Embryonic facial prominence (tissue), 1 donor: ENCODE measurements around the gene APOH.

Source experiments
- DNase-seq: peaks from one replicate; pipeline ENCODE4 v3.0.0-alpha.2; 2016; ENCODE audit errors: extremely low spot score

The APOH gene

GRCh38 chr17:66235377-66235994 is 6.3 kb upstream of the APOH start:
- DNase-seq = no peak

DNA sequence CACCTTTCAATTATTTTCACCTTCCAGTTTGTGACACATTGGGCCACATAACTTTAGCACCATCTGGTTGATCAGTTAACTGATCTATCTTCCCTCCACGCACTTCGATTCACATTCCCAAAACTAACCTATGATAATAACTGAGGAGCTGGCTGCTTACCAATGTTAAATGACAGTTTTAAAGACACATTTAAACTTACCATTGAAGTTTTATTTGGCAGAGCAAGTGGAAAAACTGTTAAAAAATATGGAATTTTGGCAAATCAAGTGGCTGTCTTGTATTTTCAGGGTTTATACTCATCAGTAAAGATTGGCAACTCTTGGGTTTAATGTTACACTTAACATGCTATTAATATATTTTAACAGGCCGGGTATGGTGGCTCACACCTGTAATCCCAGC is 5.4 kb upstream of the APOH start:
- DNase-seq = no peak

DNA sequence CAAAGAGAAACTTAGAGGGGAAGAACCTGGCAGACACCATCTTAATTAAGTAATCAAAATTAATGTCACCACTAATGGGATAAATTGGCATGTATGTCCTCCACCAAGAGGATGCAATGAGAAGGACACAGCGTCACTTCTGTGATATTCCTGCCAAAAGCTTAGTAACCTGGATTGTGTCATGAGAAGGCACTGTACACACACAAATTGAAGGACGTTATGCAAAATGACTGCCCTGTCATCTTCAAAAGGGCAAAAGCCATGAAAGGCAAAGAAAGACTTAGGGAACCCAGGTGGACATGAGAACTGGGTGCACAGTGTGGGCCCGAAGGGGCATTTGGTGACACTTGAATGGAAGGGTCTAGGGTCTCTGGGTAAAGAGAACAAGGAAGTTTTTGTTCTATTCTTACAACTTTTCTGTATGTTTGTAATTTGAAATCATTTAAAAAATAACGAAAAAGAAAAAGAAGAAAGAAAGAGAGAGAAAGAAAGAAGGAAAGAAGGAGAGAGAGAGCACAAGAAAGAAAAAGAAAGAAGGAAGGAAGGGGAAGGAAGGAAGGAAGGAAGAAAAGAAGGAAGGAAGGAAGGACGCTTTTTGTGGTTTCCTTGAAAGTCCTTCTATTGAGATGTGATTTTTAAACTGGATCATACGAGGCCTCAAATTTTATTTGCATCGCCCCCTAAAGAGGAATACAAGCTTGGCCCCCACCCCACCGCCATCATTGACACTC is 4.0 kb upstream of the APOH start:
- DNase-seq = no peak

- no peak for DNase-seq
Observed at GRCh38 chr17:66230922-66231591, 1.8 kb upstream of the APOH start.

GRCh38 chr17:66229783-66230538 is 746 bp upstream of the APOH start:
- DNase-seq = no peak

- DNase-seq = no peak
Observed at GRCh38 chr17:66227212-66228045, 1.8 kb downstream of the APOH start.

- DNase-seq = no peak
Observed at GRCh38 chr17:66222798-66223350, 6.3 kb downstream of the APOH start.

DNA sequence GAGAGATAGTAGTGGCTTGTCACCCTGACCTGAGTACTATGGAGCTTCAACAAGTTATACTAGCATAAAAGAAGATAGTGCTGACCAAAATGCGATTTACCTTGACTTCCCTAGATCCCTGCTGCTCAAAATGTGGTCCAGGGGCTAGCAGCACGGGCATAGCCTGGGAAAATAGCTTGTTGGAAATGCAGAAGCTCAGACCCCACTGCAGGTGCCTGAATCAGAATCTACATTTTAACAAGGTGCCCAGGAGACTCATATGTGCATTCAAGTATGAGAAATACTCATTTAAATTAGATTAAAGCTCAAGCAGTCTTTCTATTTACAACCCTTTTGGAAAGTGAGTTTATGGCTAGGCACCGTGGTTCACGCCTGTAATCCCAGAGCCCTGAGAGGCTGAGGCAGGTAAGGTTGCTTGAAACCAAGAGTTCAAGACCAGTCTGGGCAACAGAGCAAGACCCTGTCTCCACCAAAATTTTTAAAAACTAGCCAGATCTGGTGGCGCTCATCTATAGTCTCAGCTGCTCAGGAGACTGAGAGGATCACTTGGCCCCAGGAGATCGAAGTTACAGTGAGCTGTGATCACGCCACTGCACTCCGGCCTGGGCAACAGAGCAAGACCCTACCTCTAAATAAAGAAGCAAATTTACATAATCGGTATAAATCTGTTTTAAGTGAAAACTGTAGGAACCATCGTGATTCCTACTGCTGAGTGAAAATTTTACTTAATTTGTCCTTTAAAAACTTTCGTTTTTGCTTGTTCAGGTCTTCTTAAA is 7.3 kb downstream of the APOH start:
- no peak for DNase-seq

GRCh38 chr17:66221343-66221742 is 7.9 kb downstream of the APOH start:
- DNase-seq = no peak

GRCh38 chr17:66220079-66220835 is 9.0 kb downstream of the APOH start:
- DNase-seq = no peak

DNA sequence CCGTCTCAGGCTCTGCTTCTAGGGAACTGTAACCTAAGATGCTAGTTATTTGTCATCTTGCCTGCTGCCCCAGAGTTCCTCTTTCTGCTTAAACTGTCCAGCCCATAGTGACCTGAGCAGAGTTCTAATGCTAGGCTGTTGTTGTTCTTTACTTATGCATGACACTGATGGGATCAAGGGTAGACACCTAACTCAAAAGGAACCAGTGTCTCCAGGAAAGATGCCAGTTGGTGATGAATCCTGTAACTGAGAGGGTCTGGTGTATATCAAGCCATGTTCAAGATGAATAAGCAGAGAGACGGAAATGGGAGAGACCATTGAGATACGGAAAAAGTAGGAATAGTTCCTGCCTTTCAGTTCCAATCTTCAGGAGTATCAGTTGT is 13.7 kb downstream of the APOH start:
- no peak for DNase-seq

- no peak for DNase-seq
Observed at GRCh38 chr17:66214884-66215528, 14.2 kb downstream of the APOH start.

- DNase-seq = no peak
Observed at GRCh38 chr17:66211047-66211810, 18.0 kb downstream of the APOH start.

GRCh38 chr17:66210208-66210574 is 19.0 kb downstream of the APOH start:
- no peak for DNase-seq

- DNase-seq = no peak
Observed at GRCh38 chr17:66207936-66208335, 21.3 kb downstream of the APOH start.

DNA sequence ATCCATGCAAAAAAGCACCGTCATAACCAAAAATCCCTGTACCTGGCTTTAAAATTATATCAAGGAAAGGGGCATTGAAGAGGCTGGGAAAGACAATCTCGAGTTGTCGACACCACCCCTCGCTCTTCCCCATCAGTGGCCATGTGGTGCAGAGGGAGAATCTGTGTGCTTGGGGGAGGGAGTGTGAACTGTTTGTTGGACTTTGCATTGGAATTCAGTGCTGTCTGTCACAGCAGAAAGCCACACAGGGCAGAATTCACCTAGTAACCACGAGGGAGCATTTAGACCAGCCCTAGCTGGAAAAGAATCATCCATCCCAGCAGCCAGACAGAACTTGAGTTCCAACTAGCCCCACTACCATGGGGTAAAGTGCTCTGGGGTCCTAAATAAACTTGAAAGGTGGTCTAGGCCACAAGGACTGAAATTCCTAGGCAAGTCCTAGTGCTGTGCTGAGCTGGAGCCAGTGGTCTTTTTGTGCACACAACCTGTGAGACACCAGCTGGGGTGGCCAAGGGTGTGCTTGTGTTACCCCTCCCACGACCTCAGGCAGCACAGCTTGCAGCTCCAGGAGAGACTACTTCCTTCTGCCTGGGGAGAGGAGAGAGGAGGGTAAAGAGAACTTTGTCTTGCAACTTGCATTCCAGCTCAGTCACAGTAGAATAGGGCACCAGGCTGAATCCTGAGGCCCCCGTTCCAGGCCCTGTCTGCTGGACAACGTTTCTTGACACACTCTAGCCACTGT is 25.8 kb downstream of the APOH start:
- DNase-seq = no peak

GRCh38 chr17:66200685-66201092 is 28.5 kb downstream of the APOH start:
- peak; percentile 25 for DNase-seq

GRCh38 chr17:66198242-66198641 is 31.0 kb downstream of the APOH start:
- no peak for DNase-seq
